Liver (tissue), 9 donors: ENCODE measurements around the gene MSMO1. TPM values are rescaled to one million over a fixed set of nuclear protein-coding genes. Genes with fewer than 3 reads are reported as not detected.

ENCODE experiments used
- DNase-seq: peaks from one replicate; pipeline ENCODE4 v3.0.0-alpha.2; 2017; ENCODE audit warnings: low spot score
- H3K27ac ChIP-seq, 2 donors: one replicate each; pipeline ENCODE4 v1.7.0; 2013; ENCODE audit warnings: inconsistent platforms in 2 of 2, low read length in 2 of 2, control low read depth in 1 of 2, low read depth in 1 of 2, mild to moderate bottlenecking in 1 of 2
- H3K27me3 ChIP-seq, 4 donors: one replicate each; pipeline versions ENCODE4 v1.6.1 to v1.7.0; 2013; ENCODE audit warnings: low read length in 3 of 4, inconsistent platforms in 1 of 4, mild to moderate bottlenecking in 1 of 4, moderate library complexity in 1 of 4; ENCODE audit not compliant: control insufficient read depth in 4 of 4, insufficient read depth in 4 of 4
- H3K36me3 ChIP-seq, 4 donors: one replicate each; pipeline versions ENCODE4 v1.6.1 to v1.7.0; 2013; ENCODE audit warnings: low read length in 3 of 4, mild to moderate bottlenecking in 3 of 4, low read depth in 1 of 4, moderate library complexity in 1 of 4; ENCODE audit not compliant: control insufficient read depth in 4 of 4, insufficient read depth in 3 of 4
- H3K4me1 ChIP-seq, 4 donors: one replicate each; pipeline versions ENCODE4 v1.6.1 to v1.7.0; 2013; ENCODE audit warnings: low read length in 3 of 4, mild to moderate bottlenecking in 3 of 4, moderate library complexity in 1 of 4; ENCODE audit not compliant: control insufficient read depth in 4 of 4, insufficient read depth in 4 of 4
- H3K4me3 ChIP-seq, 3 donors: one replicate each; pipeline versions ENCODE4 v1.6.1 to v1.7.0; 2013; ENCODE audit warnings: low read length in 3 of 3, control low read depth in 1 of 3, low read depth in 1 of 3, mild to moderate bottlenecking in 1 of 3
- H3K9ac ChIP-seq, 2 donors: one replicate each; pipeline ENCODE4 v1.7.0; 2013; ENCODE audit warnings: low read length in 2 of 2, mild to moderate bottlenecking in 2 of 2, moderate library complexity in 2 of 2, control low read depth in 1 of 2, low read depth in 1 of 2
- H3K9me3 ChIP-seq, 4 donors: one replicate each; pipeline versions ENCODE4 v1.6.1 to v1.7.0; 2013; ENCODE audit warnings: low read length in 3 of 4; ENCODE audit not compliant: control insufficient read depth in 4 of 4
- ATF3 ChIP-seq: IDR thresholded peaks from 2 replicates; pipeline ENCODE4 v1.6.1; 2016; ENCODE audit warnings: antibody characterized with exemption
- FOXA1 ChIP-seq: IDR thresholded peaks from 2 replicates; pipeline ENCODE4 v1.6.1; 2016; ENCODE audit warnings: antibody characterized with exemption
- GABPA ChIP-seq, 2 donors: IDR thresholded peaks in 1 of 2; conservative IDR thresholded peaks in 1 of 2; 2 replicates each; pipeline ENCODE4 v1.6.1; 2016; ENCODE audit warnings: antibody characterized with exemption in 2 of 2, mild to moderate bottlenecking in 1 of 2, moderate library complexity in 1 of 2
- HNF4A ChIP-seq, 2 donors: conservative IDR thresholded peaks; 2 replicates each; pipeline ENCODE4 v1.6.1; 2016; ENCODE audit warnings: antibody characterized with exemption in 2 of 2, mild to moderate bottlenecking in 2 of 2
- JUND ChIP-seq, 2 donors: IDR thresholded peaks; 2 replicates each; pipeline ENCODE4 v1.6.1; 2016; ENCODE audit warnings: antibody characterized with exemption in 2 of 2
- MAX ChIP-seq: IDR thresholded peaks from 2 replicates; pipeline ENCODE4 v1.6.1; 2016; ENCODE audit warnings: antibody characterized with exemption
- RAD21 ChIP-seq, 2 donors: IDR thresholded peaks; 2 replicates each; pipeline ENCODE4 v1.6.1; 2016; ENCODE audit warnings: antibody characterized with exemption in 2 of 2, mild to moderate bottlenecking in 2 of 2
- REST ChIP-seq: IDR thresholded peaks from 2 replicates; pipeline ENCODE4 v1.6.1; 2016; ENCODE audit warnings: antibody characterized with exemption, mild to moderate bottlenecking
- RXRA ChIP-seq, 2 donors: IDR thresholded peaks; 2 replicates each; pipeline ENCODE4 v1.6.1; 2017 to 2018; ENCODE audit warnings: antibody characterized with exemption in 2 of 2, mild to moderate bottlenecking in 1 of 2
- SP1 ChIP-seq: IDR thresholded peaks from 2 replicates; pipeline ENCODE4 v1.6.1; 2018; ENCODE audit warnings: antibody characterized with exemption, mild to moderate bottlenecking
- YY1 ChIP-seq: IDR thresholded peaks from 2 replicates; pipeline ENCODE4 v1.6.1; 2016; ENCODE audit warnings: antibody characterized with exemption, mild to moderate bottlenecking
- ZBTB33 ChIP-seq: IDR thresholded peaks from 2 replicates; pipeline ENCODE4 v1.6.1; 2016; ENCODE audit warnings: antibody characterized with exemption
- WGBS: extraction: QIAGEN DNeasy Blood & Tissue Kit; methylation state at CpG from one replicate; pipeline ENCODE4 v1.1.7; 2013; 5-methylcytosine and 5-hydroxymethylcytosine counted together
- polyA plus RNA-seq, 2 donors: library from polyadenylated mRNA; stranded (reverse) in 1 of 2; unstranded in 1 of 2; fragments of 200-250 nt in 1 of 2; fragments of >200 nt in 1 of 2; fragmentation: Nextera tagmentation in 1 of 2; extraction: Ambion mirVana in 1 of 2; gene quantifications; one replicate each; pipeline versions ENCODE4 v1.2.1 to v1.2.3, GENCODE V29; 2013 to 2015
- total RNA-seq, 2 donors: library from RNA; depleted of rRNA; stranded (reverse); fragments of >200 nt; gene quantifications; one replicate each; pipeline ENCODE4 v1.2.3, GENCODE V29; 2014
- TF ChIP-seq, protein P1 (sequence below): fragments of 150-350 bp; IDR thresholded peaks from 2 replicates; pipeline ENCODE4 v1.5.1; 2017; ENCODE audit warnings: improper control_type of control experiment, low read depth, low read length; ENCODE audit not compliant: missing input control
- donor health status: healthy.
- donor health status: healthy.
- donor health status: healthy.
- donor health status: healthy.
- donor health status: healthy.

Gene MSMO1
- total and polyA plus RNA-seq, 4 donors, result 153 to 721 (median 326) TPM

DNA sequence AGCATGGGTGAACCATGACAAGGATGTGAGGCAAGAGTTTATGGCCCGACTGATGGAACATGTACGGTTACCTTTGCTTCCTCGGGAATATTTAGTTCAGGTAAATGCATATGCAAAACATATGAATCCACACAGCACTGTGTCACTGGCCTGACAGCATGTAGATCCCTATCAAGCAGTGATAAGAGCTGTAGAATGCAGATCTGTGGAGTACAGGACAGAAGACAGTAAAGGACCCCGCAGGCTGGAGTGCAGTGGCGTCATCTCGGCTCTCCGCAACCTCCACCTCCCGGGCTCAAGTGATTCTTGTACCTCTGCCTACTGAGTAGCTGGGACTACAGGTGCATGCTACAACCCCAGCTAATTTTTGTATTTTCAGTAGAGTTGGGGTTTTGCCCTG lies 29.8 kb upstream of the MSMO1 start:
- 97% methylated on average over 8 of the region's 8 CpGs for WGBS
- DNase-seq, result no peak
- no peak for TF ChIP-seq REST
- no peak for TF ChIP-seq GABPA (IDR thresholded peaks at IDR 0.05 in 1 of 2, conservative IDR thresholded peaks at IDR 0.05 in 1 of 2)
- TF ChIP-seq RAD21 (IDR thresholded peaks at IDR 0.05), result no peak
- no peak for TF ChIP-seq JUND (IDR thresholded peaks at IDR 0.05)
- TF ChIP-seq FOXA1, result no peak
- no peak for TF ChIP-seq MAX
- TF ChIP-seq RXRA (IDR thresholded peaks at IDR 0.05), result no peak
- TF ChIP-seq SP1, result no peak
- TF ChIP-seq ATF3, result no peak
- TF ChIP-seq HNF4A (conservative IDR thresholded peaks at IDR 0.05), result no peak
- TF ChIP-seq ZBTB33, result no peak
- TF ChIP-seq, protein P1, sequence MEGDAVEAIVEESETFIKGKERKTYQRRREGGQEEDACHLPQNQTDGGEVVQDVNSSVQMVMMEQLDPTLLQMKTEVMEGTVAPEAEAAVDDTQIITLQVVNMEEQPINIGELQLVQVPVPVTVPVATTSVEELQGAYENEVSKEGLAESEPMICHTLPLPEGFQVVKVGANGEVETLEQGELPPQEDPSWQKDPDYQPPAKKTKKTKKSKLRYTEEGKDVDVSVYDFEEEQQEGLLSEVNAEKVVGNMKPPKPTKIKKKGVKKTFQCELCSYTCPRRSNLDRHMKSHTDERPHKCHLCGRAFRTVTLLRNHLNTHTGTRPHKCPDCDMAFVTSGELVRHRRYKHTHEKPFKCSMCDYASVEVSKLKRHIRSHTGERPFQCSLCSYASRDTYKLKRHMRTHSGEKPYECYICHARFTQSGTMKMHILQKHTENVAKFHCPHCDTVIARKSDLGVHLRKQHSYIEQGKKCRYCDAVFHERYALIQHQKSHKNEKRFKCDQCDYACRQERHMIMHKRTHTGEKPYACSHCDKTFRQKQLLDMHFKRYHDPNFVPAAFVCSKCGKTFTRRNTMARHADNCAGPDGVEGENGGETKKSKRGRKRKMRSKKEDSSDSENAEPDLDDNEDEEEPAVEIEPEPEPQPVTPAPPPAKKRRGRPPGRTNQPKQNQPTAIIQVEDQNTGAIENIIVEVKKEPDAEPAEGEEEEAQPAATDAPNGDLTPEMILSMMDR, result no peak
- no peak for TF ChIP-seq YY1
- no peak overlapping the region for H3K27ac ChIP-seq
- peaks cover 4 to 39% (median 18%) of the 10 kb centered on the region in 4 donors for H3K4me1 ChIP-seq
- H3K4me3 ChIP-seq, result no peak overlapping the region
- no peaks in the 10 kb centered on the region for H3K27me3 ChIP-seq
- H3K36me3 ChIP-seq, result peaks cover 0 to 4% (median 2%) of the 10 kb centered on the region in 4 donors
- no peak overlapping the region for H3K9ac ChIP-seq
- no peaks in the 10 kb centered on the region for H3K9me3 ChIP-seq

DNA sequence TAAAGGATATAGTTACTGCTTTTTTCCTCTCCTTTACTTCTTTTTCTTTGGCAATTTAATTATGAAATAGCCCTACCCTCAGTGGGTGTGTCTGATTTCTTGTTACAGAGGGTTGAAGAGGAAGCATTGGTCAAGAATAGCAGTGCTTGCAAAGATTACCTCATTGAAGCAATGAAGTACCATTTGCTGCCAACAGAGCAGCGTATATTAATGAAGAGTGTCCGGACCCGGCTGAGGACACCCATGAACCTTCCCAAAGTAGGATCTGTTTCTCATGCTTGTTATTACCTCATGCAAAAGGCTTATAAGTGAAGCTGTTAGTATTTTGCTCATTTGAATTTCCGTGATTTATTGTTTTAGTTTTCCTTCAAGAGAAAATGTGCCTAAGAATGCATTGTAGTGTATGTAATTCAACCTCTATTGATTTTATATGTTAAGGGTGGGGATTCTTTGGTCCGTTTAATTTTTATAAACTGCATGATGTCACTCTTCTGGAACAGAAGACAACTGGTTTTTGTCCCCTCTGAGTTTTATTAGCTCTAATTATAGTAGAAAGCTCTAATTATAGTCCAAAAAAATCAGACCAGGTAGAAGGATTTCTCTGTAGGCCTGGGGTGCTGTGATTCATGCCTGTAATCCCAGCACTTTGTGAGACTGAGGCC lies 27.9 kb upstream of the MSMO1 start:
- Histone ChIP-seq H3K4me3 (no peak overlapping the region), H3K4me1 (peaks cover 8 to 50% (median 22%) of the 10 kb centered on the region in 4 donors), H3K36me3 (peaks cover 0 to 4% (median 2%) of the 10 kb centered on the region in 4 donors), H3K9ac (no peak overlapping the region), H3K9me3 (no peaks in the 10 kb centered on the region), H3K27ac (peak overlapping the region; percentile 38 to 58), H3K27me3 (no peaks in the 10 kb centered on the region)
- DNase-seq, result no peak
- TF ChIP-seq, protein P1, result no peak
- 90% methylated on average over 5 of the region's 5 CpGs for WGBS
